ENCODE data around the gene PIGU. TPM values are rescaled to one million over a fixed set of nuclear protein-coding genes. Genes with fewer than 3 reads are reported as not detected.

Gene PIGU
- total and polyA plus RNA-seq, 2 of the 13 experiments (the other 11 are each of a cell fraction or from before 2014, with no cell fraction given) = 45.5 to 231 TPM

- TF ChIP-seq, protein P1, sequence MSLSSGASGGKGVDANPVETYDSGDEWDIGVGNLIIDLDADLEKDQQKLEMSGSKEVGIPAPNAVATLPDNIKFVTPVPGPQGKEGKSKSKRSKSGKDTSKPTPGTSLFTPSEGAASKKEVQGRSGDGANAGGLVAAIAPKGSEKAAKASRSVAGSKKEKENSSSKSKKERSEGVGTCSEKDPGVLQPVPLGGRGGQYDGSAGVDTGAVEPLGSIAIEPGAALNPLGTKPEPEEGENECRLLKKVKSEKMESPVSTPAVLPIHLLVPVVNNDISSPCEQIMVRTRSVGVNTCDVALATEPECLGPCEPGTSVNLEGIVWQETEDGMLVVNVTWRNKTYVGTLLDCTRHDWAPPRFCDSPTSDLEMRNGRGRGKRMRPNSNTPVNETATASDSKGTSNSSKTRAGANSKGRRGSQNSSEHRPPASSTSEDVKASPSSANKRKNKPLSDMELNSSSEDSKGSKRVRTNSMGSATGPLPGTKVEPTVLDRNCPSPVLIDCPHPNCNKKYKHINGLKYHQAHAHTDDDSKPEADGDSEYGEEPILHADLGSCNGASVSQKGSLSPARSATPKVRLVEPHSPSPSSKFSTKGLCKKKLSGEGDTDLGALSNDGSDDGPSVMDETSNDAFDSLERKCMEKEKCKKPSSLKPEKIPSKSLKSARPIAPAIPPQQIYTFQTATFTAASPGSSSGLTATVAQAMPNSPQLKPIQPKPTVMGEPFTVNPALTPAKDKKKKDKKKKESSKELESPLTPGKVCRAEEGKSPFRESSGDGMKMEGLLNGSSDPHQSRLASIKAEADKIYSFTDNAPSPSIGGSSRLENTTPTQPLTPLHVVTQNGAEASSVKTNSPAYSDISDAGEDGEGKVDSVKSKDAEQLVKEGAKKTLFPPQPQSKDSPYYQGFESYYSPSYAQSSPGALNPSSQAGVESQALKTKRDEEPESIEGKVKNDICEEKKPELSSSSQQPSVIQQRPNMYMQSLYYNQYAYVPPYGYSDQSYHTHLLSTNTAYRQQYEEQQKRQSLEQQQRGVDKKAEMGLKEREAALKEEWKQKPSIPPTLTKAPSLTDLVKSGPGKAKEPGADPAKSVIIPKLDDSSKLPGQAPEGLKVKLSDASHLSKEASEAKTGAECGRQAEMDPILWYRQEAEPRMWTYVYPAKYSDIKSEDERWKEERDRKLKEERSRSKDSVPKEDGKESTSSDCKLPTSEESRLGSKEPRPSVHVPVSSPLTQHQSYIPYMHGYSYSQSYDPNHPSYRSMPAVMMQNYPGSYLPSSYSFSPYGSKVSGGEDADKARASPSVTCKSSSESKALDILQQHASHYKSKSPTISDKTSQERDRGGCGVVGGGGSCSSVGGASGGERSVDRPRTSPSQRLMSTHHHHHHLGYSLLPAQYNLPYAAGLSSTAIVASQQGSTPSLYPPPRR (CRISPR knock-in tag; IDR thresholded peaks at IDR 0.05; ENCODE audit: borderline replicate concordance) = no peak
- TF ChIP-seq, protein P2, sequence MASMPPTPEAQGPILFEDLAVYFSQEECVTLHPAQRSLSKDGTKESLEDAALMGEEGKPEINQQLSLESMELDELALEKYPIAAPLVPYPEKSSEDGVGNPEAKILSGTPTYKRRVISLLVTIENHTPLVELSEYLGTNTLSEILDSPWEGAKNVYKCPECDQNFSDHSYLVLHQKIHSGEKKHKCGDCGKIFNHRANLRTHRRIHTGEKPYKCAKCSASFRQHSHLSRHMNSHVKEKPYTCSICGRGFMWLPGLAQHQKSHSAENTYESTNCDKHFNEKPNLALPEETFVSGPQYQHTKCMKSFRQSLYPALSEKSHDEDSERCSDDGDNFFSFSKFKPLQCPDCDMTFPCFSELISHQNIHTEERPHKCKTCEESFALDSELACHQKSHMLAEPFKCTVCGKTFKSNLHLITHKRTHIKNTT (CRISPR knock-in tag; IDR thresholded peaks at IDR 0.05) = no peak
- TF ChIP-seq ZNF431 (CRISPR knock-in tag; IDR thresholded peaks at IDR 0.05; ENCODE audit: borderline replicate concordance, low read depth) (no peak), CEBPB (IDR thresholded peaks at IDR 0.05; ENCODE audit: borderline replicate concordance, low read depth, low read length) (no peak), ZFX (CRISPR knock-in tag; IDR thresholded peaks at IDR 0.05; ENCODE audit: low read depth) (peak; percentile 44), PHB2 (IDR thresholded peaks at IDR 0.05; ENCODE audit: partially characterized antibody) (no peak), ZNF563 (CRISPR knock-in tag; IDR thresholded peaks at IDR 0.05) (no peak), ZNF17 (CRISPR knock-in tag; IDR thresholded peaks at IDR 0.05) (no peak), ZC3H13 (CRISPR knock-in tag; IDR thresholded peaks at IDR 0.05) (no peak), TOPORS (CRISPR knock-in tag; IDR thresholded peaks at IDR 0.05) (no peak), ZNF101 (CRISPR knock-in tag; IDR thresholded peaks at IDR 0.05; ENCODE audit: borderline replicate concordance, low read depth) (no peak), ZNF746 (CRISPR knock-in tag; IDR thresholded peaks at IDR 0.05) (no peak)
- TF ChIP-seq, protein P3, sequence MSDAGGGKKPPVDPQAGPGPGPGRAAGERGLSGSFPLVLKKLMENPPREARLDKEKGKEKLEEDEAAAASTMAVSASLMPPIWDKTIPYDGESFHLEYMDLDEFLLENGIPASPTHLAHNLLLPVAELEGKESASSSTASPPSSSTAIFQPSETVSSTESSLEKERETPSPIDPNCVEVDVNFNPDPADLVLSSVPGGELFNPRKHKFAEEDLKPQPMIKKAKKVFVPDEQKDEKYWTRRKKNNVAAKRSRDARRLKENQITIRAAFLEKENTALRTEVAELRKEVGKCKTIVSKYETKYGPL (CRISPR knock-in tag; IDR thresholded peaks at IDR 0.05) = no peak
- TF ChIP-seq, protein P4, sequence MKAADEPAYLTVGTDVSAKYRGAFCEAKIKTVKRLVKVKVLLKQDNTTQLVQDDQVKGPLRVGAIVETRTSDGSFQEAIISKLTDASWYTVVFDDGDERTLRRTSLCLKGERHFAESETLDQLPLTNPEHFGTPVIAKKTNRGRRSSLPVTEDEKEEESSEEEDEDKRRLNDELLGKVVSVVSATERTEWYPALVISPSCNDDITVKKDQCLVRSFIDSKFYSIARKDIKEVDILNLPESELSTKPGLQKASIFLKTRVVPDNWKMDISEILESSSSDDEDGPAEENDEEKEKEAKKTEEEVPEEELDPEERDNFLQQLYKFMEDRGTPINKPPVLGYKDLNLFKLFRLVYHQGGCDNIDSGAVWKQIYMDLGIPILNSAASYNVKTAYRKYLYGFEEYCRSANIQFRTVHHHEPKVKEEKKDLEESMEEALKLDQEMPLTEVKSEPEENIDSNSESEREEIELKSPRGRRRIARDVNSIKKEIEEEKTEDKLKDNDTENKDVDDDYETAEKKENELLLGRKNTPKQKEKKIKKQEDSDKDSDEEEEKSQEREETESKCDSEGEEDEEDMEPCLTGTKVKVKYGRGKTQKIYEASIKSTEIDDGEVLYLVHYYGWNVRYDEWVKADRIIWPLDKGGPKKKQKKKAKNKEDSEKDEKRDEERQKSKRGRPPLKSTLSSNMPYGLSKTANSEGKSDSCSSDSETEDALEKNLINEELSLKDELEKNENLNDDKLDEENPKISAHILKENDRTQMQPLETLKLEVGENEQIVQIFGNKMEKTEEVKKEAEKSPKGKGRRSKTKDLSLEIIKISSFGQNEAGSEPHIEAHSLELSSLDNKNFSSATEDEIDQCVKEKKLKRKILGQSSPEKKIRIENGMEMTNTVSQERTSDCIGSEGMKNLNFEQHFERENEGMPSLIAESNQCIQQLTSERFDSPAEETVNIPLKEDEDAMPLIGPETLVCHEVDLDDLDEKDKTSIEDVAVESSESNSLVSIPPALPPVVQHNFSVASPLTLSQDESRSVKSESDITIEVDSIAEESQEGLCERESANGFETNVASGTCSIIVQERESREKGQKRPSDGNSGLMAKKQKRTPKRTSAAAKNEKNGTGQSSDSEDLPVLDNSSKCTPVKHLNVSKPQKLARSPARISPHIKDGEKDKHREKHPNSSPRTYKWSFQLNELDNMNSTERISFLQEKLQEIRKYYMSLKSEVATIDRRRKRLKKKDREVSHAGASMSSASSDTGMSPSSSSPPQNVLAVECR (CRISPR knock-in tag; IDR thresholded peaks at IDR 0.05; ENCODE audit: borderline replicate concordance) = no peak; the same call in 1 of the 2 replicates
- TF ChIP-seq, protein P5, sequence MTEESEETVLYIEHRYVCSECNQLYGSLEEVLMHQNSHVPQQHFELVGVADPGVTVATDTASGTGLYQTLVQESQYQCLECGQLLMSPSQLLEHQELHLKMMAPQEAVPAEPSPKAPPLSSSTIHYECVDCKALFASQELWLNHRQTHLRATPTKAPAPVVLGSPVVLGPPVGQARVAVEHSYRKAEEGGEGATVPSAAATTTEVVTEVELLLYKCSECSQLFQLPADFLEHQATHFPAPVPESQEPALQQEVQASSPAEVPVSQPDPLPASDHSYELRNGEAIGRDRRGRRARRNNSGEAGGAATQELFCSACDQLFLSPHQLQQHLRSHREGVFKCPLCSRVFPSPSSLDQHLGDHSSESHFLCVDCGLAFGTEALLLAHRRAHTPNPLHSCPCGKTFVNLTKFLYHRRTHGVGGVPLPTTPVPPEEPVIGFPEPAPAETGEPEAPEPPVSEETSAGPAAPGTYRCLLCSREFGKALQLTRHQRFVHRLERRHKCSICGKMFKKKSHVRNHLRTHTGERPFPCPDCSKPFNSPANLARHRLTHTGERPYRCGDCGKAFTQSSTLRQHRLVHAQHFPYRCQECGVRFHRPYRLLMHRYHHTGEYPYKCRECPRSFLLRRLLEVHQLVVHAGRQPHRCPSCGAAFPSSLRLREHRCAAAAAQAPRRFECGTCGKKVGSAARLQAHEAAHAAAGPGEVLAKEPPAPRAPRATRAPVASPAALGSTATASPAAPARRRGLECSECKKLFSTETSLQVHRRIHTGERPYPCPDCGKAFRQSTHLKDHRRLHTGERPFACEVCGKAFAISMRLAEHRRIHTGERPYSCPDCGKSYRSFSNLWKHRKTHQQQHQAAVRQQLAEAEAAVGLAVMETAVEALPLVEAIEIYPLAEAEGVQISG (CRISPR knock-in tag; IDR thresholded peaks at IDR 0.05) = no peak; the same call in 1 of the 2 replicates
Measured at GRCh38 chr20:34549929-34550305, 127.0 kb downstream of the PIGU start (continued).
